Measurements from ENCODE around the gene GNB5.

Gene GNB5

DNA sequence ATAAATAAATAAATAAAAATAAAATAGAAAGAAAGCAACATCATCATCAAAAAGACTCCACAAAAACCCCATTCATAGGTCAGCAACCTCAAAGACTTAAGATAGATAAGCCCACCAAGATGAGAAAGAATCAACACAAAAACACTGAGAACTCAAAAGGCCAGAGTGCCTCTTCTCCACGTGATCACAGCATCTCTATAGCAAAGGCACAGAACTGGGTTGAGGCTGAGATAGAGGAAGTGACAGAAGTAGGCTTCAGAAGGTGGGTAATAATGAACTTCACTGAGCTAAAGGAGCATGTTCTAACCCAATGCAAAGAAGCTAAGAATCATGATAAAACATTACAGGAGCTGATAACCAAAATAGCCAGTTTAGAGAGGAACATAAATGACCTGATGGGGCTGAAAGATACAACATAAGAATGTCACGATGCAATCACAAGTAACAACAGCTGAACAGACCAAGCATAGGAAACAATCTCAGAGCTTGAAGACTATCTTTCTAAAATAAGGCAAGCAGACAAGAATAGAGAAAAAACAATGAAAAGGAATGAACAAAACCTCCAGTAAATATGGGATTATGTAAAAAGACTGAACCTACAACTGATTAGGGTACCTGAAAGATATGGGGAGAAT, 26.4 kb downstream of the GNB5 start:
- no peak overlapping the region for H2BK5ac ChIP-seq (ENCODE audit: low read depth, low read length, poor library complexity, severe bottlenecking)
- DNase-seq = peak; percentile 39

DNA sequence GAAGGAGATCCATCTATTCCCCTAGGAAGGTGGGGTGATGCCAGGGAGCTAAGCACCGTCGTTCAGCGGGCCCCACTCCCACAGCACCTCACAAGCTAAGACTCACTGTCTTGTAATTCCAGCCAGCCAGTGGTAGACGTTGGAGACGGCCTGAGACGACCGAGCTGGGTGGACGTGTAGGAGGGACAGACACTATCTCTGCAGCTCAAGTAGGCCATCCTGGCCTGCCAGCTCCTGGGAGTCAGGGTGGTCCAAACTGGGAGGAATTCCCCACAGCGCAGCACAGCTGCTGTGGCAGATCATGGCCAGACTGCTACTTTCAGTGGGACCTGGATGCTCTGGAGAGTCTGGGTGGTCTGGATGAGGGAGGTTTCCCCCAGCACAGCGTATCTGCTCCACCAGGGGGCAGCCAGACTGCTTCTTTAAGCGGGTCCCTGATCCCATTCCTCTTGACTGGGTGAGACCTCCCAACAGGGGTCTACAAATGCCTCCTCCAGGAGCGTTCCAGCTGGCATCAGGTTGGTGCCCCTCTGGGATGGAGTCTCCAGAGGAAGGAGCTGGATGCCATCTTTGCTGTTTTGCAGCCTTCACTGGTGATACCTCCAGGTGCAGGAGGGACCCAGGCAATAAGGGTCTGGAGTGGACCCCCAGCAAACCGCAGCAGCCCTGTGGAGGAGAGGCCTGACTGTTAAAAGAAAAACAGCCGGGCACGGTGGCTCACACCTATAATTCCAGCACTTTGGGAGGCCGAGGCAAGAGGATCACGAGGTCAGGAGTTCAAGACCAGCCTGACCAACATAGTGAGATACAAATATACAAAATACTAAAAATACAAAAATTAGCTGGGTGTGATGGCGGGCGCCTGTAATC, 27.6 kb downstream of the GNB5 start:
- H3K36me3 ChIP-seq (ENCODE audit: control insufficient read depth in 1 of 2, insufficient read depth in 2 of 2, low read depth in 1 of 2, low read length in 2 of 2) = peaks cover 18 to 26% of the 10 kb centered on the region in 2 experiments
- no peak overlapping the region for H3K18ac ChIP-seq (ENCODE audit: low read depth in 1 of 2, low read length in 2 of 2)
- no peak overlapping the region for H3K4me3 ChIP-seq (ENCODE audit: insufficient read depth in 1 of 2, low read depth in 1 of 2, low read length in 2 of 2)
- peak overlapping the region; percentile 84 for H4K91ac ChIP-seq (ENCODE audit: low read length)
- H3K4me1 ChIP-seq (ENCODE audit: control insufficient read depth, insufficient read depth, low read depth, low read length) = peaks cover 6% of the 10 kb centered on the region
- H3K27ac ChIP-seq (ENCODE audit: low read length, poor library complexity, severe bottlenecking) = no peak overlapping the region
- H3K27me3 ChIP-seq (ENCODE audit: control insufficient read depth in 1 of 2, insufficient read depth in 1 of 2, low read length in 2 of 2) = no peaks in the 10 kb centered on the region
- no peak overlapping the region for H2BK5ac ChIP-seq (ENCODE audit: low read depth, low read length, poor library complexity, severe bottlenecking)
- no peak overlapping the region for H2AK5ac ChIP-seq (ENCODE audit: low read length, severe bottlenecking)
- no peak overlapping the region for H2BK12ac ChIP-seq (ENCODE audit: low read length in 2 of 2)
- no peak overlapping the region for H3K9ac ChIP-seq (ENCODE audit: low read length)
- peak overlapping the region; percentile 47 for H4K8ac ChIP-seq (ENCODE audit: low read length)
- H3K4me2 ChIP-seq (ENCODE audit: low read length, poor library complexity, severe bottlenecking) = no peak overlapping the region
- no peak overlapping the region for H3K4ac ChIP-seq (ENCODE audit: low read depth in 1 of 2, low read length in 2 of 2)
- no peak overlapping the region for H3K14ac ChIP-seq (ENCODE audit: low read length in 2 of 2)
- no peak overlapping the region for H3K23ac ChIP-seq (ENCODE audit: low read length in 2 of 2)
- H3K79me1 ChIP-seq (replicated peaks; ENCODE audit: low read length, poor library complexity, severe bottlenecking) = peaks cover 23% of the 10 kb centered on the region
- 91% methylated on average over 17 of the region's 19 CpGs for WGBS
- H3K9me3 ChIP-seq (ENCODE audit: control insufficient read depth, low read length) = no peaks in the 10 kb centered on the region
- H2BK120ac ChIP-seq (ENCODE audit: low read depth, low read length) = no peak overlapping the region
- DNase-seq = no peak
- H2AFZ ChIP-seq (ENCODE audit: low read depth, low read length) = no peak overlapping the region
- no peak overlapping the region for H2BK15ac ChIP-seq (ENCODE audit: low read depth, poor library complexity, severe bottlenecking)

More for the DNA sequence above, 26.4 kb downstream of the GNB5 start:
- Histone ChIP-seq H2AFZ (ENCODE audit: low read depth, low read length) (no peak overlapping the region), H3K23ac (ENCODE audit: low read length in 2 of 2) (no peak overlapping the region), H2BK15ac (ENCODE audit: low read depth, poor library complexity, severe bottlenecking) (no peak overlapping the region), H4K91ac (ENCODE audit: low read length) (peak overlapping the region; percentile 15), H3K9me3 (ENCODE audit: control insufficient read depth, low read length) (no peaks in the 10 kb centered on the region), H3K18ac (ENCODE audit: low read depth in 1 of 2, low read length in 2 of 2) (no peak overlapping the region), H3K4me2 (ENCODE audit: low read length, poor library complexity, severe bottlenecking) (no peak overlapping the region), H3K4me3 (ENCODE audit: insufficient read depth in 1 of 2, low read depth in 1 of 2, low read length in 2 of 2) (no peak overlapping the region), H2BK12ac (ENCODE audit: low read length in 2 of 2) (no peak overlapping the region), H3K79me1 (replicated peaks; ENCODE audit: low read length, poor library complexity, severe bottlenecking) (peaks cover 16% of the 10 kb centered on the region), H3K4me1 (ENCODE audit: control insufficient read depth, insufficient read depth, low read depth, low read length) (peaks cover 6% of the 10 kb centered on the region), H3K27me3 (ENCODE audit: control insufficient read depth in 1 of 2, insufficient read depth in 1 of 2, low read length in 2 of 2) (no peaks in the 10 kb centered on the region), H2BK120ac (ENCODE audit: low read depth, low read length) (no peak overlapping the region), H3K27ac (ENCODE audit: low read length, poor library complexity, severe bottlenecking) (no peak overlapping the region), H3K14ac (ENCODE audit: low read length in 2 of 2) (no peak overlapping the region), H4K8ac (ENCODE audit: low read length) (no peak overlapping the region), H2AK5ac (ENCODE audit: low read length, severe bottlenecking) (no peak overlapping the region), H3K4ac (ENCODE audit: low read depth in 1 of 2, low read length in 2 of 2) (no peak overlapping the region), H3K9ac (ENCODE audit: low read length) (no peak overlapping the region), H3K36me3 (ENCODE audit: control insufficient read depth in 1 of 2, insufficient read depth in 2 of 2, low read depth in 1 of 2, low read length in 2 of 2) (peaks cover 15 to 18% of the 10 kb centered on the region in 2 experiments)
- WGBS = 80% methylated on average over 1 of the region's 2 CpGs

DNA sequence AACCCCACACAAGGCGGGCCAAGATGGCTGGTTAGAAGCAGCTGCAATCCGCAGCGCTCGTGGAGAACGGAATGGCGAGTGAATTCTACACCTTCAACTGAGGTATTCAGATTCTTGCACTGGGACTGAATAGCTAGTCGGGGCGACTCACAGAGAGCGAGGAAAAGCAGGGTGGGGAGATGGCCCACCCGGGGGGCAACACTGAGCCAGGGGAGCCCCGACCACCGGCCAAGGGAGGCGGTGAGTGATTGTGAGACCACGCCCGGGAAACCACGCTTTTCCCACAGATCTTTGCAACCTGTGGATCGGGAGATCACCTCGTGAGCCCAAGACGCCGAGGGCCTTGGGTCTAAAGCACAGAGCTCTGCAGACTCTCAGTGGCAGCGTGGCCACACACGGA, 28.3 kb downstream of the GNB5 start:
- H3K9ac ChIP-seq (ENCODE audit: low read length) = no peak overlapping the region
- H2BK5ac ChIP-seq (ENCODE audit: low read depth, low read length, poor library complexity, severe bottlenecking) = no peak overlapping the region
- H2AFZ ChIP-seq (ENCODE audit: low read depth, low read length) = no peak overlapping the region
- peaks cover 18 to 26% of the 10 kb centered on the region in 2 experiments for H3K36me3 ChIP-seq (ENCODE audit: control insufficient read depth in 1 of 2, insufficient read depth in 2 of 2, low read depth in 1 of 2, low read length in 2 of 2)
- no peaks in the 10 kb centered on the region for H3K9me3 ChIP-seq (ENCODE audit: control insufficient read depth, low read length)
- no peaks in the 10 kb centered on the region for H3K27me3 ChIP-seq (ENCODE audit: control insufficient read depth in 1 of 2, insufficient read depth in 1 of 2, low read length in 2 of 2)
- H3K4ac ChIP-seq (ENCODE audit: low read depth in 1 of 2, low read length in 2 of 2) = no peak overlapping the region
- peaks cover 6% of the 10 kb centered on the region for H3K4me1 ChIP-seq (ENCODE audit: control insufficient read depth, insufficient read depth, low read depth, low read length)
- WGBS = 93% methylated on average over 22 of the region's 22 CpGs
- H2AK5ac ChIP-seq (ENCODE audit: low read length, severe bottlenecking) = no peak overlapping the region
- H2BK12ac ChIP-seq (ENCODE audit: low read length in 2 of 2) = no peak overlapping the region
- no peak overlapping the region for H2BK15ac ChIP-seq (ENCODE audit: low read depth, poor library complexity, severe bottlenecking)
- H2BK120ac ChIP-seq (ENCODE audit: low read depth, low read length) = no peak overlapping the region
- H3K27ac ChIP-seq (ENCODE audit: low read length, poor library complexity, severe bottlenecking) = no peak overlapping the region
- no peak overlapping the region for H4K8ac ChIP-seq (ENCODE audit: low read length)
- H3K4me2 ChIP-seq (ENCODE audit: low read length, poor library complexity, severe bottlenecking) = no peak overlapping the region
- peaks cover 25% of the 10 kb centered on the region for H3K79me1 ChIP-seq (replicated peaks; ENCODE audit: low read length, poor library complexity, severe bottlenecking)
- no peak overlapping the region for H3K18ac ChIP-seq (ENCODE audit: low read depth in 1 of 2, low read length in 2 of 2)
- DNase-seq = no peak
- H3K14ac ChIP-seq (ENCODE audit: low read length in 2 of 2) = no peak overlapping the region
- no peak overlapping the region for H3K23ac ChIP-seq (ENCODE audit: low read length in 2 of 2)
- H3K4me3 ChIP-seq (ENCODE audit: insufficient read depth in 1 of 2, low read depth in 1 of 2, low read length in 2 of 2) = no peak overlapping the region
- H4K91ac ChIP-seq (ENCODE audit: low read length) = no peak overlapping the region

DNA sequence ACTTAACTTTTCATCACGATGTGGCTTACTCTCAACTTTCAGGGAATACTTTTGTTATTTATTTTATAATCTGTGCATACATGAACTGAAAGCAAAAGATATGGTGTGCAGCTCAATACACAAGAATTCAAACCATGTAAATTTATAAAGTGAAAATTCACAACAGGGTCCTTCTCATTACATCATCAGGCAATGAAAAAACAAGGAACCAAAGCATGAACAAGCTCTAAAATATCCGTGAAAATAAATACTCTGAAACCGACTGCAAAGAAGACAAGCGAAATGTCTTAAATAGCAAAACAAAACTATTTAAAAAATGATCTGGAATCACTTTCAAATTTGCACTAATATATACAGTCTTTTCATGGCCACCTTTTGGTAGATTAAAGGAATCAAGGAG, 28.9 kb downstream of the GNB5 start:
- Histone ChIP-seq H3K9me3 (ENCODE audit: control insufficient read depth, low read length) (no peaks in the 10 kb centered on the region), H4K8ac (ENCODE audit: low read length) (no peak overlapping the region), H3K27ac (ENCODE audit: low read length, poor library complexity, severe bottlenecking) (no peak overlapping the region), H3K4me1 (ENCODE audit: control insufficient read depth, insufficient read depth, low read depth, low read length) (peaks cover 6% of the 10 kb centered on the region), H3K23ac (ENCODE audit: low read length in 2 of 2) (no peak overlapping the region), H4K91ac (ENCODE audit: low read length) (no peak overlapping the region), H3K36me3 (ENCODE audit: control insufficient read depth in 1 of 2, insufficient read depth in 2 of 2, low read depth in 1 of 2, low read length in 2 of 2) (peaks cover 18 to 26% of the 10 kb centered on the region in 2 experiments), H3K27me3 (ENCODE audit: control insufficient read depth in 1 of 2, insufficient read depth in 1 of 2, low read length in 2 of 2) (no peaks in the 10 kb centered on the region), H3K79me1 (replicated peaks; ENCODE audit: low read length, poor library complexity, severe bottlenecking) (peaks cover 25% of the 10 kb centered on the region), H2BK5ac (ENCODE audit: low read depth, low read length, poor library complexity, severe bottlenecking) (no peak overlapping the region), H2BK120ac (ENCODE audit: low read depth, low read length) (no peak overlapping the region), H2BK12ac (ENCODE audit: low read length in 2 of 2) (no peak overlapping the region), H3K4me3 (ENCODE audit: insufficient read depth in 1 of 2, low read depth in 1 of 2, low read length in 2 of 2) (no peak overlapping the region), H2AK5ac (ENCODE audit: low read length, severe bottlenecking) (no peak overlapping the region), H3K4ac (ENCODE audit: low read depth in 1 of 2, low read length in 2 of 2) (no peak overlapping the region), H2AFZ (ENCODE audit: low read depth, low read length) (no peak overlapping the region), H3K18ac (ENCODE audit: low read depth in 1 of 2, low read length in 2 of 2) (no peak overlapping the region), H3K9ac (ENCODE audit: low read length) (no peak overlapping the region), H2BK15ac (ENCODE audit: low read depth, poor library complexity, severe bottlenecking) (no peak overlapping the region), H3K4me2 (ENCODE audit: low read length, poor library complexity, severe bottlenecking) (no peak overlapping the region), H3K14ac (ENCODE audit: low read length in 2 of 2) (no peak overlapping the region)
- 77% methylated on average over 2 of the region's 4 CpGs for WGBS
- no peak for DNase-seq
